Kidney epithelial cell (primary cell): ENCODE data around the gene RRH. TPM values are rescaled to one million over a fixed set of nuclear protein-coding genes. Genes with fewer than 3 reads are reported as not detected.

Experiments
- DNase-seq: peaks from one replicate; pipeline ENCODE4 v3.0.0-alpha.2; 2010; ENCODE audit warnings: low read depth
- H3K27me3 ChIP-seq: 2 replicates; pipeline ENCODE4 v1.6.0; 2011; ENCODE audit warnings: low read length; ENCODE audit not compliant: control insufficient read depth, insufficient read depth
- H3K36me3 ChIP-seq: 2 replicates; pipeline ENCODE4 v1.5.1; 2011; ENCODE audit warnings: low read length; ENCODE audit not compliant: control insufficient read depth, insufficient read depth
- H3K4me3 ChIP-seq: 2 replicates; pipeline ENCODE4 v1.5.1; 2011; ENCODE audit warnings: low read depth, mild to moderate bottlenecking, control low read depth, low read length
- total RNA-seq: library from RNA; depleted of rRNA; stranded (reverse); fragments of >200 nt; gene quantifications from 2 replicates; pipeline ENCODE4 v1.2.3, GENCODE V29; 2015
- TF ChIP-seq, protein P1 (sequence below): IDR thresholded peaks from 2 replicates; pipeline ENCODE4 v1.5.1; 2011; ENCODE audit warnings: mild to moderate bottlenecking, moderate library complexity, low read length, control low read depth, inconsistent platforms; ENCODE audit not compliant: insufficient read depth, poor library complexity, severe bottlenecking

Gene RRH
- total RNA-seq, 1 donor from 2014 or later: not detected

- Histone ChIP-seq H3K36me3 (no peaks in the 10 kb centered on the region), H3K4me3 (no peak overlapping the region), H3K27me3 (no peaks in the 10 kb centered on the region)
- no peak for DNase-seq
- TF ChIP-seq, protein P1, sequence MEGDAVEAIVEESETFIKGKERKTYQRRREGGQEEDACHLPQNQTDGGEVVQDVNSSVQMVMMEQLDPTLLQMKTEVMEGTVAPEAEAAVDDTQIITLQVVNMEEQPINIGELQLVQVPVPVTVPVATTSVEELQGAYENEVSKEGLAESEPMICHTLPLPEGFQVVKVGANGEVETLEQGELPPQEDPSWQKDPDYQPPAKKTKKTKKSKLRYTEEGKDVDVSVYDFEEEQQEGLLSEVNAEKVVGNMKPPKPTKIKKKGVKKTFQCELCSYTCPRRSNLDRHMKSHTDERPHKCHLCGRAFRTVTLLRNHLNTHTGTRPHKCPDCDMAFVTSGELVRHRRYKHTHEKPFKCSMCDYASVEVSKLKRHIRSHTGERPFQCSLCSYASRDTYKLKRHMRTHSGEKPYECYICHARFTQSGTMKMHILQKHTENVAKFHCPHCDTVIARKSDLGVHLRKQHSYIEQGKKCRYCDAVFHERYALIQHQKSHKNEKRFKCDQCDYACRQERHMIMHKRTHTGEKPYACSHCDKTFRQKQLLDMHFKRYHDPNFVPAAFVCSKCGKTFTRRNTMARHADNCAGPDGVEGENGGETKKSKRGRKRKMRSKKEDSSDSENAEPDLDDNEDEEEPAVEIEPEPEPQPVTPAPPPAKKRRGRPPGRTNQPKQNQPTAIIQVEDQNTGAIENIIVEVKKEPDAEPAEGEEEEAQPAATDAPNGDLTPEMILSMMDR: no peak
These were observed 16.1 kb upstream of the RRH start for GRCh38 chr4:109811707-109812106.

DNA sequence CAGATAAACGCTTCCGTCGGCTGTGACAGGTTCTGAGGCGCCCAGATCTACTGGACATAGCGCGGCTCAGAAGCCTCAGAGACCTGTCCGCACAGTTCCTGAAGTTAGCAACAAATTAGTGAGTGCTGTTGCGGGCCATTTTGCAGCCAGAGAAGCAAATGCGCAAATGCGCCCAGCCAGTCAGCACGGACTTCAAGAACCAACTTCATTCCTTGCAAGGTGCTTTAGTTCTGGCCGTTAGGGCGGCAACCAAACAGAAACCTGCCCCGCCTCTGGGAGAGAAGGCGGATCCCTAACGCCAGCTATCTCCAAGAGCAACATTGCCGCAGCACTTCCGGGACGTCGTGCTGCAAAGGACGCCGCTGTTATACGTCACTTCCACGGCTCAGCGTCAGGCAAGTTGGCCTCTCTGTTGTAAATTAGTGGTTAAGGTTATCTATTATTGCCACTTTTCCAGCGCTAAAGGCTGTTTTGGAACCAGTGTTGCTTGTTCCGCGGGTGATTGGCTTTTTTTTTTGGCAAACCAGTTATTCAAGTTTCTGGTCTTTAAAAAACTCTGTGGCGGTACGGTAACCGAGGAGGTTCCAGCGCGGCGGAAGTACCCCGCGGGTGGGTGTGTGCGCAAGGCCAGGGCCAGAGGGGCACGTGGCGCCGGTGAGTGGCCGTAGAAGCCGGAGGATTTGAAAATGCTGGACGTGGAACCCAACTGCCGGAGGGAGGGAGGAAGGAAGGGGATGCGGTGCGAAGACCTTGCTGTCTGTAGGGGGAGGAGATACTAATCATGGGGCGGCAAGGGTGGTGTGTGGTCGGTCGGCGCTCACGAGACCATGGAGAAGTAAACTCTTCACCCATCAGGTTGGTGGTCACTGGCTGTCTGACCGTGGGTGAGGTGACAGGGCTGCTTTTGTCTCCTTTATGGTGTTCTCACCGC lies 12.4 kb upstream of the RRH start, which contains the start of gene GAR1:
GAR1 (plus strand) TSS at position 612 of the 931 bp plus-strand sequence. CDS start 403 bp downstream, outside the sequence.
- no peaks in the 10 kb centered on the region for H3K36me3 ChIP-seq
- peak within 1 kb of the TSS; percentile 99 for H3K4me3 ChIP-seq
- H3K27me3 ChIP-seq: no peaks in the 10 kb centered on the region
- TF ChIP-seq, protein P1: no peak
- DNase-seq: peak; percentile 89

GRCh38 chr4:109816082-109816442 lies 11.7 kb upstream of the RRH start:
- Histone ChIP-seq H3K36me3 (no peaks in the 10 kb centered on the region), H3K27me3 (no peaks in the 10 kb centered on the region), H3K4me3 (peak overlapping the region; percentile 99)
- TF ChIP-seq, protein P1: no peak
- DNase-seq: no peak

DNA sequence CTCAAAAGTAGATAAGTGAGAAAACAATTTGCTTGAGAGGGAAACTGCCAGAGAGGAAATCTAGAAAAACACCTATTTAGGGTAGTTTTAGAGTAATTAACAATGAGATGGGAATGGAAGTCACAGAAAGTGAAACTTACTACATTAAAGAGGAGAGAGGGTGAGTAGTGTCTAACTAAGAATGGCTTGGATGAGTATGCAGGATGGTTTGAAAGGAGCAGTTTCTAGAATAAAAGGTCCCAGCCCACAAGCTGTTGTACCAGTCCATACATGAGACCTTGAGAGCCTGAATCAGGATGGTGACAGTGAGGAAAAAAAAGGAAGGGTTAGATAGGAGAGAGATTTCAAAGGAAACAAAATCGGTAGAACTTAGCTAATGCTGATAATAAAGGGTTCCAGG lies 10.9 kb upstream of the RRH start:
- no peaks in the 10 kb centered on the region for H3K36me3 ChIP-seq
- DNase-seq: no peak
- TF ChIP-seq, protein P1: no peak
- H3K27me3 ChIP-seq: no peaks in the 10 kb centered on the region
- peak overlapping the region; percentile 99 for H3K4me3 ChIP-seq

GRCh38 chr4:109818268-109818667 lies 9.5 kb upstream of the RRH start:
- H3K4me3 ChIP-seq: no peak overlapping the region
- no peaks in the 10 kb centered on the region for H3K27me3 ChIP-seq
- TF ChIP-seq, protein P1: no peak
- no peak for DNase-seq
- H3K36me3 ChIP-seq: no peaks in the 10 kb centered on the region
